Measurements from ENCODE around the gene SLC9A1. TPM values are rescaled to one million over a fixed set of nuclear protein-coding genes. Genes with fewer than 3 reads are reported as not detected.

The SLC9A1 gene
- total and polyA plus RNA-seq, 2 of the 8 experiments (the other 6 are each of a cell fraction or from before 2014, with no cell fraction given) = 11.3 to 25.1 TPM

- TF ChIP-seq USF2 (IDR thresholded peaks at IDR 0.05; ENCODE audit: low read length) (no peak), MAX (IDR thresholded peaks at IDR 0.05) (peak; percentile 14; the same call in 1 of the 2 replicates), CREB1 (IDR thresholded peaks at IDR 0.05) (peak; percentile 89), CHD2 (IDR thresholded peaks at IDR 0.05; ENCODE audit: low read length) (no peak), EP300 (IDR thresholded peaks at IDR 0.05; ENCODE audit: borderline replicate concordance in 1 of 2, low read depth in 2 of 2, low read length in 2 of 2) (peak in 1 of 2 experiments; percentile 80; a peak in 1 of 3 replicates), RBBP5 (IDR thresholded peaks at IDR 0.05; ENCODE audit: borderline replicate concordance, low read depth, low read length) (no peak), ATF2 (IDR thresholded peaks at IDR 0.05; ENCODE audit: low read length) (peak; percentile 97), ASH2L (IDR thresholded peaks at IDR 0.05; ENCODE audit: low read length) (no peak), BCL11A (IDR thresholded peaks at IDR 0.05; ENCODE audit: low read depth in 2 of 2, low read length in 2 of 2) (no peak), ZNF274 (IDR thresholded peaks at IDR 0.05; ENCODE audit: borderline replicate concordance, extremely low read depth, low read length) (no peak), SP4 (IDR thresholded peaks at IDR 0.05; ENCODE audit: low read length) (peak; percentile 92; the same call in 1 of the 2 replicates), RAD21 (IDR thresholded peaks at IDR 0.05 in 1 of 2, conservative IDR thresholded peaks at IDR 0.05 in 1 of 2; ENCODE audit: low read depth in 2 of 2, low read length in 2 of 2) (peak in 1 of 2 experiments; percentile 30; a peak in 2 of 4 replicates), NANOG (IDR thresholded peaks at IDR 0.05; ENCODE audit: insufficient read depth, low read depth, low read length, poor library complexity, severe bottlenecking) (no peak)
Observed at GRCh38 chr1:27154991-27155781, at the start of gene SLC9A1 (continued).

All from H1 (cell line).